Stimulated activated CD4-positive, alpha-beta T cell treated with anti-CD3 and anti-CD28 coated beads, TNF-alpha, amount 100 ng/mL, for 48 hours (primary cell): Measurements from ENCODE around the gene PERM1.
"Not testable (repeated sequence)": the region's sequence is repeated elsewhere in the genome, so short reads cannot be mapped to it uniquely, and the experiment has no call there.

Experiments
- DNase-seq, 3 donors: peaks; one replicate each; pipeline ENCODE4 v3.0.0-alpha.2; 2020; ENCODE audit warnings: low read depth in 3 of 3

The PERM1 gene, protein sequence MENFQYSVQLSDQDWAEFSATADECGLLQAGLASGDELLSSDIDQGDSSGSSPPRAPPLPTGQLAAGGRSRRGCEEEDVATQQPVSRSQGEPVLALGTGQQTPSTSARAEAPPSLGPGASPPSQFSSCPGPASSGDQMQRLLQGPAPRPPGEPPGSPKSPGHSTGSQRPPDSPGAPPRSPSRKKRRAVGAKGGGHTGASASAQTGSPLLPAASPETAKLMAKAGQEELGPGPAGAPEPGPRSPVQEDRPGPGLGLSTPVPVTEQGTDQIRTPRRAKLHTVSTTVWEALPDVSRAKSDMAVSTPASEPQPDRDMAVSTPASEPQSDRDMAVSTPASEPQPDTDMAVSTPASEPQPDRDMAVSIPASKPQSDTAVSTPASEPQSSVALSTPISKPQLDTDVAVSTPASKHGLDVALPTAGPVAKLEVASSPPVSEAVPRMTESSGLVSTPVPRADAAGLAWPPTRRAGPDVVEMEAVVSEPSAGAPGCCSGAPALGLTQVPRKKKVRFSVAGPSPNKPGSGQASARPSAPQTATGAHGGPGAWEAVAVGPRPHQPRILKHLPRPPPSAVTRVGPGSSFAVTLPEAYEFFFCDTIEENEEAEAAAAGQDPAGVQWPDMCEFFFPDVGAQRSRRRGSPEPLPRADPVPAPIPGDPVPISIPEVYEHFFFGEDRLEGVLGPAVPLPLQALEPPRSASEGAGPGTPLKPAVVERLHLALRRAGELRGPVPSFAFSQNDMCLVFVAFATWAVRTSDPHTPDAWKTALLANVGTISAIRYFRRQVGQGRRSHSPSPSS

DNA sequence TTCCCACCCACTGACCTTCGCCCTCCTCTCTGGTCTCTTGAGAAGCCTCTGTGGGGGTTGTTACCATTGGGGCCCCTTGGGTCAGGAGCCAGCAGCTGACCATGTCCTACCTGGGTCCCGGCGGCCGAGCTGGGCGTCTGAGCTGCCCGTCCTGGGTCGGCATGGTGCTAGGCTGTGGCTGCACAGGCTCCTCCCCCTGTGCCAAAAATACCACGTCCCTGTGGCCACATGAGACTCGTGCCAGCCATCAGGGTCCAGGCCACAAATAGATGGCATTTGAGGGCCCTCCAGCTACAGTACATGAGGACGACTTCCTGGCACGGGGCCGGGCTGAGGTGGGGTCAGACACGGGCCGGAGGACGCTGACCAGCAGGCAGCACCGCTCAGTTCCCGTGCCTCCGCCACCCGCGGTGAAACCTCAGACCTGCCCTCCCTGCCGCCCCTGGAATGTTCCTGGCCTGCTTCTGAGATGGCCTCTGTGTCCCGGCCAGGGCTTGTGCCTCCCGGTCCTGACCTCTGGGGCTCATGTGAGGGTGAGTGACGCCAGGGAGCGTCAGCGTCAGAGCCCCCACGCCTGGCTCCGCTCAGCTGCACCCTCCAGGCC lies at the start of gene PERM1:
Gene PERM1, minus strand, starts transcription at position 139 of the 604 bp plus-strand sequence. CDS start 1,064 bp downstream, outside the sequence.
- no peak for DNase-seq

DNA sequence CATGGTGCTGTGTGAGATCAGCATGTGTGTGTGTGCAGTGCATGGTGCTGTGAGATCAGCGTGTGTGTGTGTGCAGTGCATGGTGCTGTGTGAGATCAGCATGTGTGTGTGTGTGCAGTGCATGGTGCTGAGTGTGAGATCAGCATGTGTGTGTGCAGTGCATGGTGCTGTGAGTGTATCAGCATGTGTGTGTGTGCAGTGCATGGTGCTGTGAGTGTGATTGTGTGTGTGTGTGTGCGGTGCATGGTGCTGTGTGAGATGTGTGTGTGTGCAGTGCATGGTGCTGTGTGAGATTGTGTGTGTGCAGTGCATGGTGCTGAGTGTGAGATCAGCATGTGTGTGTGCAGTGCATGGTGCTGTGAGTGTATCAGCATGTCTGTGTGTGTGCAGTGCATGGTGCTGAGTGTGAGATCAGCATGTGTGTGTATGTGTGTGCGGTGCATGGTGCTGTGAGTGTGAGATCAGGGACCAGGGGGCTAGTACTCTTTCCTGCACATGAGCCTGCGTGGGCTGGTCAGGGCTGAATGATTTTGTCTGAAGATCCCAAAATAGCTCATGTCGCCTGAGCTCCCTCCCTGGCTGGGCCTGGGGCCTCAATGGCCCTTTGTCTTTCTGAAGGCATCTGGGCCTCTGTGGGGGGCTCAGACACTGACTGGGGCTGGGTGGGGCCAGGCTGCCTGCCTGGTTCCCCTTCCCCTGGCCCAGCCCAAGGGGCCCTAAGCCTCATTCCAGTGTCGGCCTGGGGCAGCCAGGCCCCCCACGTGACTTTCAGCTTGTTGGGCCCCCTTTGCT lies 49.2 kb upstream of the PERM1 start:
- DNase-seq, result not testable (repeated sequence)

GRCh38 chr1:1027791-1028190 lies 45.9 kb upstream of the PERM1 start:
- no peak for DNase-seq

- DNase-seq, result no peak
Measured at GRCh38 chr1:1026599-1027413, 44.9 kb upstream of the PERM1 start.

- DNase-seq, result no peak
Measured at GRCh38 chr1:1025730-1026129, 43.8 kb upstream of the PERM1 start.

- DNase-seq, result no peak
Measured at GRCh38 chr1:1024771-1025699, 43.1 kb upstream of the PERM1 start.

- DNase-seq, result no peak
Measured at GRCh38 chr1:1024149-1024770, 42.4 kb upstream of the PERM1 start.

GRCh38 chr1:1023700-1024099 lies 41.8 kb upstream of the PERM1 start:
- no peak for DNase-seq

GRCh38 chr1:1022302-1023009 lies 40.6 kb upstream of the PERM1 start:
- no peak for DNase-seq

DNA sequence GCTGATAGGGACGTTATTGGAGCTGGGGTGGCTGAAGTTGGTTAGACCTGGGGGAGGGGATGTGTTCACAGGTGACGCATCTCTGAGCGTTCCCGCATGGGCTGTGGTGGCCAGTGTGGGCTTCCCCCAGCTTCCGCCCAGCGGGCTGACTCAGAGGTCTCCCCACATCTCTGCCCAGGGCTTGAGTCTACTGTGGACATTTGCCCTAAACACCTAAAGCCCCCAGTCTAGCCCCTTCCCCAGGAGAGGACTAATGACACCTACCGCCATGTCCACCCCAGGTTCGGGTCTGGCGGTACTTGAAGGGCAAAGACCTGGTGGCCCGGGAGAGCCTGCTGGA lies 40.0 kb upstream of the PERM1 start:
- DNase-seq, result no peak

GRCh38 chr1:1021010-1021919 lies 39.4 kb upstream of the PERM1 start:
- DNase-seq, result no peak

DNA sequence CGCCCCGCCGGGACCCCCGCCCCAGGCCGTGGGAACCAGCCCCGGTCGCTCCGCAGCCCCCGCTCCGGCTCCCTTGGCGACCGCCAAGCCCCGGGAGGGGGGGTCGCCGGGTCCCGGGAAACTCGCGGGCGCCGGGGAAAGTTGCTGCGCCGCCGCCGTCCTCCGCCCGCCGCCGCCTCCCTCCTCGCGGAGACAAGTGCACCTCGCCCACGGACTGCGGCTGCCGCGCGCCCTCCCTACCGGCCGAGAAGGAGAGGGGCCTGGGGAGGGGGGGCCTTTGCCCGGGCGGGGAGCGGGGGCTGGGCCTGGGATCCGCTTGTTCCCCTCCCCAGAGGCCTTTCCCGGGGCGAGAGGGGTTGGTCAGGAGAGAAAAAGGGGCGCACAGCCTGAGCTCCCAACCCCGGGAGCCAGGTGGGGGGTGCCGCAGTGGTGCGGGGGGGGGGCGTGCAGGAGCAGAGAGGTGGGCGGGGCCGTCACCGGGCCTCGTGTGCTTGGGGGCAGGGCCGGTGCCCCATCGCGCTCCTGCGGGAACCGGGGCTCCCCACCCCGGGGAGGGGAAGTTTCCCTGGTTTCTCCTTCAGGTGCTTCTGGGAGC lies 38.6 kb upstream of the PERM1 start:
- no peak for DNase-seq

DNA sequence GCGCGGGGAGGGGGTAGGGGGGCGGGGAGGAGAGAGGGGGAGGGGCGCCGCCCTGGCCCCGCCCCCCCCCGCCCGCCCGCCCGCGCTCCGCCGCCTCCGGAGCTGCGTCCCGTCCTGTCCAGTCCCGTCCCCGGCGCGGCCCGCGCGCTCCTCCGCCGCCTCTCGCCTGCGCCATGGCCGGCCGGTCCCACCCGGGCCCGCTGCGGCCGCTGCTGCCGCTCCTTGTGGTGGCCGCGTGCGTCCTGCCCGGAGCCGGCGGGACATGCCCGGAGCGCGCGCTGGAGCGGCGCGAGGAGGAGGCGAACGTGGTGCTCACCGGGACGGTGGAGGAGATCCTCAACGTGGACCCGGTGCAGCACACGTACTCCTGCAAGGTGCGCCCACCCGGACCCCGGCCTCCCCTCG lies 38.1 kb upstream of the PERM1 start, which contains the start of gene AGRN:
Gene AGRN, plus strand, starts transcription at position 121 of the 405 bp plus-strand sequence. Its CDS starts 53 bp downstream, at position 174.
- no peak for DNase-seq

DNA sequence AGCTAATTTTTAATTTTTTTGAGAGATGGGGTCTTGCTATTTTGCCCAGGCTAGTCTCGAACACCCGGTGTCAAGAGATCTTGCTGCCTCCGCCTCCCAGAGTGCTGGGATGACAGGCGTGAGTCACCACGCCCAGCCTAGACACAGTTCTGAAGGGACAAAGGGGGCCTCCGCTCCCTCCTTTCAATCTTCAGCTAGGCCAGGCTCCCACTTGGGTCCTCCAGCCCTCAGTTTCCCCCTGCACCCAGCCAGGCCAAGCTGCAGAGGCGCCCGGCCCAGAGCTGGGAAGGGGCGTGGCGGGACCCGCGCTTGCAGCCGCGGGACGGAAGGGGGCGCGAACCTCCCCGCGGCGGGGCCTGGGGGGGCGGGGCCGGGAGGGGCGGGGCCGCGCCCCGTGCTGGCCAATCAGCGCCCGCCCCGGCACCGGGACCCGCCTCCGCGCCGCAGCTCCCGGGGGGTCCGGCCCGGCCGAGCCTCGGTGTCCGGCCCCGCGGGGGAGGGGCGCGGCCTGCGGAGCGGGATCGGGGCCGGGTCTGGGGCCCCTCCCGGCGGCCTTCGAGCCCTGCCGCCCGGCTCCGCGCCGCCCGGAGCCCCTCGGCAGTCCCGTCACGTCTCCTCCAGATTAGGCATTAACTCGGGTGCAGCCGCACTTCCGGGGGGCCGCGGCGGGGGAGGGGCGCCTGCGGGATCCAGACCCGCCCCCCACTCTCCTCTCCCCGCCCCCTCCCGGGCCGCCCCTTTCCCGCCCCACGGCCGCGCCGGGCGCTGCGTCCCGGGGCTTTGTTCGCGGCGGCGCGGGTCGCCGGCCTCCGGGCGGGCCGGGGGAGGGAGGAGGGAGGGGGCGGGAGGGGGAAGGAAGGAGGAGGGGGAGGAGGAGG lies 37.5 kb upstream of the PERM1 start:
- DNase-seq, result peak; percentile 54 to 81 (median 65)

DNA sequence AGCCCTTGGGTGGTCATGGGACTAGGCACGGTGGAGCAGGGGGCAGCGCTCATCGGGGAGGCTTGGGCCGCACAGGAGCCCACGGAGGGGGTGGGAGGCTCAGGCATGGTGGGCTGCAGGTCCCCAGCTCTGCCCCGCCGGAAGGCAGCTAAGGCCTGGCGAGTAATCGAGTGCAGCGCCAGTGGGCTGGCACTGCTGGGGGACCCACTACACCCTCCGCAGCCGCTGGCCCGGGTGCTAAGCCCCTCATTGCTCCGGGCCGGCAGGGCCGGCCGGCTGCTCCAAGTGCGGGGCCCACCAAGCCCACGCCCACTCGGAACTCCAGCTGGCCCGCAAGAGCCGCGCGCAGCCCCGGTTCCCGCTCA lies 36.4 kb upstream of the PERM1 start:
- DNase-seq, result not testable (repeated sequence)
